ENCODE results near the gene CHST8.

CHST8 gene

DNA sequence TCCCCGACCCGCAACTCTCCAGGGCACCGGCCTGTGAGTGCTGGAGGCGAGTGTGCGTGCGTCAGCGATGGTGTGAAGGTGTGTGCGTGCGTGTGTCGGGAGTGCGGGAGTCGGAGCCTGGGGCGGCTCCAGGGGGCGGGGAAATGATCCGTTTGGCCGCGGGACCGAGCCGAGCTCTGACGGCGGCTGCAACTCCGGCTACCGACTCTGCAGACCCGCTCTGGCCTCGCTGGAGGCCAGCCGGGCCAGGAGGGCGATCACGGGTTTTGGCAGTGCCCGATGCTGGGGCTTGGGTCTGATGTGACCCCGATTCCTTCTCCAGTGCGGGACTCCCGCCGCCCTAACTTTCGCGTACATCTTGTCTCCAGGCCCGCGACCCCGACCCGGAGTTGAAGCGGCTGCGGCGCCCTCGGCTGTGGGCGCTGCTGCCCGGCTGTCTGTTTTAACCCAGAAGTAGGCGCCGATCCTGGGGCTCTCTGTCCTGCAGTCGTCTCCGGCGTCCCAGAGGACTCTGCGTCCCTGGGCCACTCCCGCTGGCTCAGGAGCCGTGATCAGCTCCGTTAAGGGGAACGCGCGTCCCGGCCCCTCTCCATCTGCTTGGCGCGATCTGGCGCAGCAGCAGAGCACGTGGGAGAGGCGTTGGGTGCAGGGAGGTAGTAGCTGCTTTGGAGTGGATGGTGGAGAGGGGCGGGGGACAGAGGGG, 1.2 kb downstream of the CHST8 start:
- TF ChIP-seq, protein P1, sequence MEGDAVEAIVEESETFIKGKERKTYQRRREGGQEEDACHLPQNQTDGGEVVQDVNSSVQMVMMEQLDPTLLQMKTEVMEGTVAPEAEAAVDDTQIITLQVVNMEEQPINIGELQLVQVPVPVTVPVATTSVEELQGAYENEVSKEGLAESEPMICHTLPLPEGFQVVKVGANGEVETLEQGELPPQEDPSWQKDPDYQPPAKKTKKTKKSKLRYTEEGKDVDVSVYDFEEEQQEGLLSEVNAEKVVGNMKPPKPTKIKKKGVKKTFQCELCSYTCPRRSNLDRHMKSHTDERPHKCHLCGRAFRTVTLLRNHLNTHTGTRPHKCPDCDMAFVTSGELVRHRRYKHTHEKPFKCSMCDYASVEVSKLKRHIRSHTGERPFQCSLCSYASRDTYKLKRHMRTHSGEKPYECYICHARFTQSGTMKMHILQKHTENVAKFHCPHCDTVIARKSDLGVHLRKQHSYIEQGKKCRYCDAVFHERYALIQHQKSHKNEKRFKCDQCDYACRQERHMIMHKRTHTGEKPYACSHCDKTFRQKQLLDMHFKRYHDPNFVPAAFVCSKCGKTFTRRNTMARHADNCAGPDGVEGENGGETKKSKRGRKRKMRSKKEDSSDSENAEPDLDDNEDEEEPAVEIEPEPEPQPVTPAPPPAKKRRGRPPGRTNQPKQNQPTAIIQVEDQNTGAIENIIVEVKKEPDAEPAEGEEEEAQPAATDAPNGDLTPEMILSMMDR (conservative IDR thresholded peaks at IDR 0.05; ENCODE audit: low read length) = no peak
- H3K4me3 ChIP-seq (ENCODE audit: low read length) = no peak overlapping the region
- DNase-seq (ENCODE audit: low read depth) = no peak

DNA sequence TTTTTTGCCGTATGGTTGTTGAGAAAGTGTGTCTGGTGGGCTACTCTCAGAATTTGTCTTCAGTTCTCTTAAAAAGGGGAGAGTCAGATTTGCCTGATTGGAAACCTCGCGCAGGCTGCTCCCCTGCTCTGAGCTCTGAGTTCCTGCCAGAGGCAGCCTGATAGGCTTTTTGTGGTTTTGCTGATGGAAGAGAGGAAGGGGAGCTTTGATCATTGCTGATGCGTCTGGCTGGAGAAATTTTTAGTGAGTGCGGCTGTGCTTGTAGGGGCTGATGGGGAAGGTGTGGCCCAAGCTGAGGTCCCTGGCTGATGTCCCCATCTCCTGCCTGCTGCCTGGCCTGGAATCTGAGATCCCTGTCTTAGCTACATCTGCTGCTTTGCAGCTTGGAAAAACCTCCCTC, 2.8 kb downstream of the CHST8 start:
- TF ChIP-seq, protein P1 (conservative IDR thresholded peaks at IDR 0.05; ENCODE audit: low read length) = no peak
- DNase-seq (ENCODE audit: low read depth) = no peak
- no peak overlapping the region for H3K4me3 ChIP-seq (ENCODE audit: low read length)

DNA sequence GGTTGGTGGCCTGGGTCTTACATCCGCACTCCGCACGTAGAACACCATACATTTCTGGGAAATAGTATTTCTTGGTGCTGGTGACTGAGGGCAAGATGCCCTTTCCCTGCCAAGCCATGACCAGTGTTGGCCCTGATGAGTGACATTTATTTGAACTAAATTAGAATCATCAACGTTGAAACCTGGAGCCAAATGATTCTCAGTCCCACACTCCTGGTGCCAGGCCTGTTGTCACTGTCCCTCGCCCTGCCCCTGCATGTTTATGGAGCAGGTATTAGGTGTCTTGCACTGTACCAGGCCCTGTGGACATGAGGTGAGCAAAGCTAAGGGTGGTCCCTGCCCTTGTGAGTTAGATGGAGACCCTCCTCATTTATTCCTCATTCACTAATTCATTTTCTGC, 5.8 kb downstream of the CHST8 start:
- DNase-seq (ENCODE audit: low read depth) = no peak
- TF ChIP-seq, protein P1 (conservative IDR thresholded peaks at IDR 0.05; ENCODE audit: low read length) = no peak
- no peak overlapping the region for H3K4me3 ChIP-seq (ENCODE audit: low read length)

DNA sequence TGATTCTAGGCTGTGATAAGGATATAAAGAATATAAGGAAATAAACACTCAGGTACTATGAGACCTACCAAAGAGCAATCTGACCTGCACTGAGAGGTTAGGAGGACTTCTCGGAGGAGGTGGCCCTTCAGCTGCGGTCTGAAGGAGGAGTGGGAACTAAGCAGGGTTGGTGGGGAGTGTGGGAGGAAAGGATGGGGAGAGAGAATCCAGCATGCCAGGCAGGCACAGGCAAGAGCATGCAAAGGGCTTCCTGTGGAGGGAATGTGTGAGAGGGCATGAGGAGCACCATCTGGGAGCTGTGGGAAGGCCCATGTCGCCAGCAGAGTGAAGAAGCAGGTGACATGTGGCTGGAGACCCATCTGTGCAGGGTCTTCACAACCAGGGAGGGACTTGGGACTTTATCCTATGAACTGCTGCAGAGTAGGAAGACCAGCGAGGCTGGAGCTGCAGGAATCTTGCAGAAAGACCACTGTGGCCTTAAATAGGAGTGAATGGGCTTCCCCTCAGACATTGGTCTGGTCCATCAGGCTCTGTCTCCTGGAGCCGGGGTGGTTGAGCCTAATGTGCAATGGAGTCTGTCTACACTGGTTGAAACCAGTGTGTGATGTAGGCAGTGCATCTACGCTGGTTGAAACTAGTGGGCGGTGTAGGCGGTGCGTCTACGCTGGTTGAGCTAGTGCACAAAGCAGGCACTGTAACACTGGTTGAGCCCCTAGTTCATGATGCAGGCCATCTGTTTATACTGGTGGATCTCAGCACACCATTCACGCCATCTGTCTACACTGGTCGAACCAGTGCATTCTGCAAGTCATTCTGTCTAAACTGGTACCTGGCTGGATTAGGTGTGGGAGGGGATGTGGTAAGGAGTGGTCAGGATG, 6.4 kb downstream of the CHST8 start:
- no peak for DNase-seq (ENCODE audit: low read depth)

DNA sequence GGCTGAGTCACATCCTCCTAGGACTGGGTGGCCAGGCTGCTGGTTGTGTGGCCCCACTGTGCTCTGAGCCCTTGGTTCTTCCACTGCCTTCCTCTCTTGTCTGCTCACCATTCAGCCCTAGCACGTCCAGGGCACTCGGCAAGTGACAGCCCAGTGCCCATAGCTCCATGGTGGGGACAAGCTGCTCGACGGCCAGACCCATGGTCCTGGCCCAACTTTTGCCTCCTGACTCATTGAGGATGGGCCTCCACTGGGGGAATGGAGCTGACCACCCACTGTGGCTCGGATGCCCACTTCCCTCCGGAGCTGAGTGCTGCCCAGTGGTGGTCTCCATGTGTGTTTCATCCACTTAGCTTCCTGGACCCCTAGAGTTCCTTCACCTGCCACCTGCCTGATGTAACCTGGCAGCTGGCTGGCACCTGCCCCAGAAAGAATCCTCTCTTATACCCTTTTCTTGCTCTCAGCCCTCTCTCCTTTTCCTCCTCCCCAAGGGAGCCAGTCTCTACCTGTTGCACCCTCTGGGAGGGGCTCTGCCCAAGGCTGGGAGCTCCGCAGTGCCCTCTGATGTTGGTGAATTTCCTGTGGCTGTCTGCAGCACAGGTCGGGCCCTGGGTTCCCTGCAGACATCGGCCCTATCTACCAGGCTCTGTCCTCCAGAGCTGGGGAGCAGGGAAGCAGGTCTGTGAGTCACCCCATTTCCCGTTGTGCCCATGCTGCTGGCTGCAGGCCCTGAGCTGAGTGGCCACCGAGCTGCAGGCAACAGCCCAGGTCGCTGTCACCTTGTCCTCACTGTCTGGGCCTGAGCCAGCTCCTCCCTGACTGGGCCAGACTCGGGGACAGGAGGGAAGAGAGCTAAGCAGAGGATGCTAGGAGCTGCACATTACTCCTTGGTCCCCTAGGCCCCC, 7.4 kb downstream of the CHST8 start:
- TF ChIP-seq, protein P1 (conservative IDR thresholded peaks at IDR 0.05; ENCODE audit: low read length) = no peak
- no peak for DNase-seq (ENCODE audit: low read depth)
- H3K4me3 ChIP-seq (ENCODE audit: low read length) = no peak overlapping the region

More for the DNA sequence above, 6.4 kb downstream of the CHST8 start:
- H3K4me3 ChIP-seq (ENCODE audit: low read length) = no peak overlapping the region
- TF ChIP-seq, protein P1 (conservative IDR thresholded peaks at IDR 0.05; ENCODE audit: low read length) = no peak

DNA sequence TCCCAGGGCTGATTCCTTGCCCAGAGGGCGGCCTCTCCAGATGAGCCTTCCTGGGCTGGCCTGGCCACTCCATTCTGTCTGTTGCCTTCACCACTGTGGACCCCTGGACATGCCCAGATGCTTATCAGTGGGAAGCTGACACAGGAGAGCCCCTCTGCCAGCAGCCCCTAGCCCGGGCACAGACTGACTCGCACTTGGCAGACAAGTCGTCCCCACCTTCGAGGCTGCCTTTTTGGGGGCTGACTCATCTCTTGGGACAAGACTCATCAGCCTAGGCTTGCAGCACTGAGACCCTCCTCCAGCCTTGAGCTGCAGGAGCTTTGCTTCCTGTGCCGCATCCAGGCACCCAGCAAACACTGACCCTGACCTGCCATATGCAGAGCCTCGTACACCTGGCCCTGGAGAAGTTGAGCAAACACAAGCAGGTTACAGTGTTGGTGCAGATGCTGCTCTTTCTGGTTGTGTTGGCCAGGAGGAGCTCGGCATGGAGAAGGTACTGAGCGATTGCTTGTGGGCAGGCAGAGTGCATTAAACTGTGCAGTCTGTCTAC, 8.1 kb downstream of the CHST8 start:
- DNase-seq (ENCODE audit: low read depth) = no peak
- H3K4me3 ChIP-seq (ENCODE audit: low read length) = no peak overlapping the region
- TF ChIP-seq, protein P1 (conservative IDR thresholded peaks at IDR 0.05; ENCODE audit: low read length) = no peak
